ENCODE data around the gene PTPRN2. TPM values are rescaled to one million over a fixed set of nuclear protein-coding genes. Genes with fewer than 3 reads are reported as not detected.

Gene PTPRN2
- total RNA-seq, 1 experiment from 2014 or later: 0.11 TPM

- H3K4me3 ChIP-seq (ENCODE audit: low read depth, low read length, poor library complexity, severe bottlenecking): no peak overlapping the region
- H3K4me1 ChIP-seq (ENCODE audit: insufficient read depth, low read length, poor library complexity, severe bottlenecking): no peaks in the 10 kb centered on the region
- H3K27me3 ChIP-seq (replicated peaks; ENCODE audit: insufficient read depth, low read depth, low read length, poor library complexity): peaks cover 16% of the 10 kb centered on the region
- no TSS peak for BruUV-seq (replicated peaks)
- no peaks in the 10 kb centered on the region for H3K36me3 ChIP-seq (ENCODE audit: insufficient read depth, low read length, poor library complexity, severe bottlenecking)
- POLR2A ChIA-PET (ENCODE audit: low non-redundant PET): interaction anchor here (0.6 kb wide), 1 partner anchor 425 kb away, joined by 3 read pairs; no protein-coding TSS in a partner anchor
- intact Hi-C loops (cut with micrococcal nuclease; ENCODE audit: unreplicated experiment): no loop called here
- no peak for TF ChIP-seq CTCF (conservative IDR thresholded peaks at IDR 0.05; ENCODE audit: low read depth, low read length)
- TF ChIP-seq EZH2 (IDR thresholded peaks at IDR 0.05; ENCODE audit: borderline replicate concordance, low read depth, low read length, poor library complexity, severe bottlenecking): no peak
- H3K27ac ChIP-seq (ENCODE audit: low read depth, low read length, poor library complexity, severe bottlenecking): no peak overlapping the region
- no peaks in the 10 kb centered on the region for H3K9me3 ChIP-seq (ENCODE audit: low read depth, low read length, poor library complexity, severe bottlenecking)
- DNase-seq (ENCODE audit: low spot score): no peak
- CTCF ChIA-PET: no interaction called here
Observed at GRCh38 chr7:157757211-157757610, 830.4 kb downstream of the PTPRN2 start.

- Histone ChIP-seq H3K36me3 (ENCODE audit: insufficient read depth, low read length, poor library complexity, severe bottlenecking) (no peaks in the 10 kb centered on the region), H3K4me3 (ENCODE audit: low read depth, low read length, poor library complexity, severe bottlenecking) (no peak overlapping the region), H3K4me1 (ENCODE audit: insufficient read depth, low read length, poor library complexity, severe bottlenecking) (no peaks in the 10 kb centered on the region), H3K27me3 (replicated peaks; ENCODE audit: insufficient read depth, low read depth, low read length, poor library complexity) (peaks cover 16% of the 10 kb centered on the region), H3K9me3 (ENCODE audit: low read depth, low read length, poor library complexity, severe bottlenecking) (no peaks in the 10 kb centered on the region), H3K27ac (ENCODE audit: low read depth, low read length, poor library complexity, severe bottlenecking) (no peak overlapping the region)
- CTCF ChIA-PET: no interaction called here
- TF ChIP-seq EZH2 (IDR thresholded peaks at IDR 0.05; ENCODE audit: borderline replicate concordance, low read depth, low read length, poor library complexity, severe bottlenecking): no peak
- no peak for TF ChIP-seq CTCF (conservative IDR thresholded peaks at IDR 0.05; ENCODE audit: low read depth, low read length)
- POLR2A ChIA-PET (ENCODE audit: low non-redundant PET): no interaction called here
- no TSS peak for BruUV-seq (replicated peaks)
- intact Hi-C loops (cut with micrococcal nuclease; ENCODE audit: unreplicated experiment): no loop called here
- no peak for DNase-seq (ENCODE audit: low spot score)
Observed at GRCh38 chr7:157755741-157756140, 831.9 kb downstream of the PTPRN2 start.

GRCh38 chr7:157754416-157754790 lies 833.2 kb downstream of the PTPRN2 start:
- Histone ChIP-seq H3K4me3 (ENCODE audit: low read depth, low read length, poor library complexity, severe bottlenecking) (no peak overlapping the region), H3K27me3 (replicated peaks; ENCODE audit: insufficient read depth, low read depth, low read length, poor library complexity) (peaks cover 16% of the 10 kb centered on the region), H3K27ac (ENCODE audit: low read depth, low read length, poor library complexity, severe bottlenecking) (no peak overlapping the region), H3K9me3 (ENCODE audit: low read depth, low read length, poor library complexity, severe bottlenecking) (no peaks in the 10 kb centered on the region), H3K36me3 (ENCODE audit: insufficient read depth, low read length, poor library complexity, severe bottlenecking) (no peaks in the 10 kb centered on the region), H3K4me1 (ENCODE audit: insufficient read depth, low read length, poor library complexity, severe bottlenecking) (no peaks in the 10 kb centered on the region)
- ChIA-PET CTCF (no interaction called here), POLR2A (ENCODE audit: low non-redundant PET) (no interaction called here)
- no peak for DNase-seq (ENCODE audit: low spot score)
- no TSS peak for BruUV-seq (replicated peaks)
- intact Hi-C loops (cut with micrococcal nuclease; ENCODE audit: unreplicated experiment): no loop called here
- no peak for TF ChIP-seq CTCF (conservative IDR thresholded peaks at IDR 0.05; ENCODE audit: low read depth, low read length)
- no peak for TF ChIP-seq EZH2 (IDR thresholded peaks at IDR 0.05; ENCODE audit: borderline replicate concordance, low read depth, low read length, poor library complexity, severe bottlenecking)

Data from A673 (cell line).